Measurements from ENCODE around the gene RAET1E.
"Not testable (repeated sequence)": the region's sequence is repeated elsewhere in the genome, so short reads cannot be mapped to it uniquely, and the experiment has no call there.

Gene RAET1E

DNA sequence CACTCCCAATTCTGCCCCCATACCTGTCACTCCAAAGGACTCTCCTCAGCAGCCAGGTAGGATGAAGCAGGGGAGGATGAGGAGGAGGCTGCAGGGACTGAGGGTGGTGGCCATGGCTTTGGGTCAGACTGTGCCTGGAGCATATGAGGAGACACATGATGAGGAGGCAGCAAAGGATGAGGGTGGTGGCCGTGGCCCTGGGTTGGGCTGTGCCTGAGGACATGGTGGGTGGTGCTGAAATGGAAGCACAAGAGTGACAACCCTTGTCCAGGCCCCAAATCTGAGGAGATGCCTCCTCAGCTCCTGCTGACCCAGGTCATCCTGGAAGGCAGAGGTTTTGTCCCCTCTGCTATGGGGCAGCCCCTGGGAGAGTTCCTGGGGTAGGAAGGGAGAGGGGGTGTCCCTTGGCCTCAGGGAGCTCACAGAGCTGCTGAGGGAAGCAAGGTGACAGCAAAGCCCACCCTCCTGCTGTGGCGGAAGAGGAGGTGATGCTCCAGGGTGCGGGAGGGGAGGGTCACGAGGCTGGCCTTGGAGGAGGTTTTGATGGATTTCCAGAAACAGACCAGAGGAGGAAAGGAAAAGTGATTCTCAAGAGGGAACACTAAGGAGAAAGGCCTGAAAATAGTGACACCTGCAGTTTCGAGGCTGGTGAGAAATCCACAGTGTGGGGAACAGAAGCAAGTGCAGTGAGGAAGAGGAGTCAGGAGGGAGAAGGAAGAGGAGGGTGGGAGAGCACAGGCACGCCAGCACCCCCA, 20.4 kb upstream of the RAET1E start:
- TF ChIP-seq, protein P1, sequence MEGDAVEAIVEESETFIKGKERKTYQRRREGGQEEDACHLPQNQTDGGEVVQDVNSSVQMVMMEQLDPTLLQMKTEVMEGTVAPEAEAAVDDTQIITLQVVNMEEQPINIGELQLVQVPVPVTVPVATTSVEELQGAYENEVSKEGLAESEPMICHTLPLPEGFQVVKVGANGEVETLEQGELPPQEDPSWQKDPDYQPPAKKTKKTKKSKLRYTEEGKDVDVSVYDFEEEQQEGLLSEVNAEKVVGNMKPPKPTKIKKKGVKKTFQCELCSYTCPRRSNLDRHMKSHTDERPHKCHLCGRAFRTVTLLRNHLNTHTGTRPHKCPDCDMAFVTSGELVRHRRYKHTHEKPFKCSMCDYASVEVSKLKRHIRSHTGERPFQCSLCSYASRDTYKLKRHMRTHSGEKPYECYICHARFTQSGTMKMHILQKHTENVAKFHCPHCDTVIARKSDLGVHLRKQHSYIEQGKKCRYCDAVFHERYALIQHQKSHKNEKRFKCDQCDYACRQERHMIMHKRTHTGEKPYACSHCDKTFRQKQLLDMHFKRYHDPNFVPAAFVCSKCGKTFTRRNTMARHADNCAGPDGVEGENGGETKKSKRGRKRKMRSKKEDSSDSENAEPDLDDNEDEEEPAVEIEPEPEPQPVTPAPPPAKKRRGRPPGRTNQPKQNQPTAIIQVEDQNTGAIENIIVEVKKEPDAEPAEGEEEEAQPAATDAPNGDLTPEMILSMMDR (IDR thresholded peaks at IDR 0.05; ENCODE audit: low read depth, low read length), result no peak
- no peak overlapping the region for H3K4me3 ChIP-seq (ENCODE audit: low read depth, low read length)

DNA sequence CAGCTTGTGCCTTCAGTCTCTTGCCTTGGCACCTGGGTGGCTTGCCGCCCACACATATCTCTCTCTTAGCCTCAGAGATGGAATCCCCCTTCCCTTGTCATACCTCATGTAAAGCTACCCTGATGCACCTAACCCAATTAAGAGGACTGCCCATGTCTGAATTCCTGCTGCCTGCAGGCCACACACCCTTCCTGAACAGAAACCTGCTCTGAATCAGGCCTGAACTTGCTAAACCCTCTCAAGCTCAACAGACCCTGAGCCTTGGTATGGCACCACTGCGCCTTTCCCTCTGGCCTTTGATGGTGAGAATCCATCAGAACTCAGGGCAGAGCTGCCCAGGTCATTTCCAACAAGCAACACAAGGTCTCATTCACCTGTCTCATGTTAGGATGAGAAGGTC, 19.8 kb upstream of the RAET1E start:
- TF ChIP-seq, protein P1 (IDR thresholded peaks at IDR 0.05; ENCODE audit: low read depth, low read length), result no peak
- H3K4me3 ChIP-seq (ENCODE audit: low read depth, low read length), result no peak overlapping the region

DNA sequence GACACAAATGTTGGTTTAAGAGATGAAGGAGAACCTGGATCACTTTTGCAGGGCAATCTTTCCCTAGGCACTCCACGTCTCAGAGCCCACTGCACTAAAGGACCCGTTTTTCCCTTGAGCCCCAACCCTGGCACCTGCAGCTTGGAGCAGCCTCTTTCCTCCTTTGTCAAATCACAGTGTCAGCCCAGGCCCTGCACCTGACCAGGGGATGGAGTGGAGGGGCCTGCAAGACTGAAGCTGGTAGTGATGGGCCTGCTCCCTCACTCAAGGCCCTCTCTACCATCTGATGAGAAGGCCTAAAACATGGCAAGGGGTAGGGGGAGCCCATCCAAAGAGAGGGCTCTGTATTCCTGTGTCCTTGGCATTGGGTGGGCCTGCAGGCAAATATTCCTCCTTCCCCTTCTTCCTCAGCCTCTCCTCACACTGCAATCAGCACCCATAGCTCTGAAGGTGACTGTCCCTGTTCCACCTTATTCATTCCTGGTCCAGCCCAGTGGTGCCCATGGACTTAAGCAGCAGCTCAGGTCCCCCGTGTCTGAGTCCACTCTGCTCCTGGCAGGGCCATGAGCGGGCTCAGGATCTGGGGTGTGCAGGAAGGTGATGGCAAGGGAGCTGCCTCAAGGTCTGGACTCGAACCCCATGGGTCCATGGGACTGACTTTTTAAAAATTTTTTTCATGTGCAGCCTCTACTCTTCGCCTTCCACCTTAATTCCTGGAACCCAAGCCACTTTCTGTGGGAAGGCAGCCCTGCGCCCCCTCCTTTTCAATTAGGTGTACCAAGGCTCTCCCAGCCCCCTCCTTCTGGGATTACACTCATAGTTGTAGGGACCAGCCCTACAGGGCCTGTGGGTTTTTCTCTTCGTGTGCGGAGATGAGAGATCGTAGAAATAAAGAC, 18.3 kb upstream of the RAET1E start:
- H3K4me3 ChIP-seq (ENCODE audit: low read depth, low read length), result no peak overlapping the region
- TF ChIP-seq, protein P1 (IDR thresholded peaks at IDR 0.05; ENCODE audit: low read depth, low read length), result no peak

DNA sequence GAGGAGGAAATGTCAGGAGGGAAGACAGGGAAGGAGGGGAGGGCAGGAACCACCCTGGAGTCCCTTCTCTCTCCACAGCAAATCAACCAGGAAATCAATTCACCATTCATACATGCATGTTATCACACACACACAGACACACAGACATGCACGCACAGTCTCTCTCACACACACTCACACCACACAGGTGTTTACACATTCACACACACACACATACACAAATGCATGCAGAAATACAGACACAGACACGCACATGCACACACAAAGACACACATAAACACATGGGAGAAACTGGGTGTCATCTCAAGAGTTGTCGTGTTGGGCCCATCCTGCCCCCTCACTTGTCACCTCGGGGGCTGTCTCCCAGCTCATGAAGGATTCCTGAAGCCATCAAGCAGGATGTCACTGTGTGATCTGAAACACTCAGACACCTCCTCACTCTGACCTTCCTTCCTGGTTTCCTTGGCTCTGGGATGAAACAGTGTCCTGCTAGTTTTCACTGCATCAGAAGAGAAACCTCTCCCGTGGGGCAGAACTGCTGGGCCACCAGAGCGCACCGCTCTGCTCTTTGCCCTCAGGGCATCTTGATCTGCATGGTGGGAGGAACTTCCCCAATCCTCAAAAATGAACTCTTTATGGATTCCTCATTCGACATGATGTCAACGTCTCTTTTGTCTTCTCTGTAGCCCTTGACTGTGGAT, 15.8 kb upstream of the RAET1E start:
- H3K4me3 ChIP-seq (ENCODE audit: low read depth, low read length), result no peak overlapping the region
- TF ChIP-seq, protein P1 (IDR thresholded peaks at IDR 0.05; ENCODE audit: low read depth, low read length), result no peak

DNA sequence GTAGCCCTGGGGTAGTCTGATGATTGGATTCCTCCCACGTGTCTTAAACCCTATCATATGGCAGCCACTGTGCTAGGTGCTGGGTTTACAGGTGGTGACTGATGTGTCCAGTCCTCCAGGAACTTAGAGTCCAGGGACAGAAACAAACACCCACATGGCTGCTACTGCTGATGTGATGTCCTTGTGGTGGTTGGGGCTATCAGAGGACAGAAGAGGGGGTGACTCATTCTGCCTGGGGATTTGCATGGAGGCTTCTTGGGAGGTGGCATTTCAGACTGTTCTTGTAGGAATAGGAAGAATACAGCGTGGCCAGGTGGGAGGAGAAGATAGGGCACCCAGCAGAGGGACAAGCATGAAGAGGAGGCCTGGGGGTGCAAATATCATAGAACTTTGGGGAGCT, 15.2 kb upstream of the RAET1E start:
- no peak overlapping the region for H3K4me3 ChIP-seq (ENCODE audit: low read depth, low read length)
- TF ChIP-seq, protein P1 (IDR thresholded peaks at IDR 0.05; ENCODE audit: low read depth, low read length), result no peak

DNA sequence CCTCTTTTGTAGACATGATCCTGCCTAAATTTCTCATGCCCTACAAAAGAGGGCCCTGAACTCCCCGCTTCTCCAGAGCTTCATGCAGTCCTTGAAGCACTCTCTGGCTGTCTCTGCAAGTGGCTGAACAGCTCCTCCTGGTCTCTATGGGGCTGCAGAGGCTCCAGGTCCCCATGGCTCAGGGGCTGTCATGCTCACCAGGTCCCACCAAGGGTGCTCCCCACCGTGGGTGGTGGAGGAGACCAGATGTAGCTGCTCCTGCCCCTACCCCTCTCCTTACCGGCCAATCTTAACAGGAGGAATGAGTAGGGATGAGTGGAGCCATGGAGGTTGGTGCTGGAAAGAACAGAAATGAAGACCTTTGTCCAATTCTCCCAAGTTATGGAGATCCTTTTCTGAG, 14.8 kb upstream of the RAET1E start:
- not testable (repeated sequence) for H3K4me3 ChIP-seq (ENCODE audit: low read depth, low read length)

DNA sequence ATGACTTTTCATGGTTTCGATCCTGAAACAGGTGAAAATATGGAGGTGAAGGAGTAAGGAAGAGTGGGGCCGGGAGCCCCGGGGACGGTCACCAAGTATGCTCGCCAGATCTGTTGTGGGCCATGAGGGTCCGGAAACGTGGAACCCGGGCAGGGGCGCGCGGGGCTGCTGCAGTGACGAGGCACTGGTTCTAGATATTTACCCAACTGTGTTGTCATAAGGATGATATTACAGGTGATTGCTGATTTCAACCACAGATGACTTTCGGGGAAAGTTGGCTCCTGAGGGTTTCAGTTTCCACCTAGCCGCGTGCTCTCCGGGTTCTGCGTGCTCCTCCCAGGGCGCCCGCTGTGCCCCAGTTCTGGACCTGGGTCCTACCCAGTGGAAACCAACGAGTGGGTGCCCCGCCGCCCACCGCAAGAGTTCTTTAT, 12.8 kb upstream of the RAET1E start:
- no peak overlapping the region for H3K4me3 ChIP-seq (ENCODE audit: low read depth, low read length)
- TF ChIP-seq, protein P1 (IDR thresholded peaks at IDR 0.05; ENCODE audit: low read depth, low read length), result no peak
